Osteocyte (in vitro differentiated cells): ENCODE data around the gene SLC22A3. TPM values are rescaled to one million over a fixed set of nuclear protein-coding genes. Genes with fewer than 3 reads are reported as not detected.

Source experiments
- DNase-seq: peaks from one replicate; pipeline ENCODE4 v3.0.0; 2021; ENCODE audit warnings: mixed read lengths; ENCODE audit not compliant: unreplicated experiment; ENCODE audit errors: extremely low spot score
- H3K27ac Mint-ChIP-seq: one replicate; pipeline ENCODE4 v1.8.0; 2021; ENCODE audit warnings: mild to moderate bottlenecking, mixed read lengths; ENCODE audit not compliant: unreplicated experiment
- H3K27me3 Mint-ChIP-seq: one replicate; pipeline ENCODE4 v1.8.0; 2021; ENCODE audit warnings: mixed read lengths; ENCODE audit not compliant: unreplicated experiment
- H3K36me3 Mint-ChIP-seq: one replicate; pipeline ENCODE4 v1.8.0; 2021; ENCODE audit warnings: mixed read lengths; ENCODE audit not compliant: unreplicated experiment
- H3K4me1 Mint-ChIP-seq: one replicate; pipeline ENCODE4 v1.8.0; 2021; ENCODE audit warnings: mixed read lengths; ENCODE audit not compliant: unreplicated experiment
- H3K4me3 Mint-ChIP-seq: one replicate; pipeline ENCODE4 v1.8.0; 2021; ENCODE audit warnings: mild to moderate bottlenecking, moderate library complexity, mixed read lengths; ENCODE audit not compliant: unreplicated experiment
- H3K9me3 Mint-ChIP-seq: one replicate; pipeline ENCODE4 v1.8.0; 2021; ENCODE audit warnings: mixed read lengths; ENCODE audit not compliant: unreplicated experiment
- total RNA-seq: library from RNA; stranded (reverse); gene quantifications from 2 replicates; pipeline ENCODE4 v1.2.1, GENCODE V29; 2021
- TF ChIP-seq, protein P1 (sequence below): fragments of 200-600 bp; sonication (generic); IDR thresholded peaks from 2 replicates; pipeline ENCODE4 v1.5.0; 2021; ENCODE audit warnings: antibody characterized with exemption, mild to moderate bottlenecking, moderate library complexity

The SLC22A3 gene
- total RNA-seq, 1 donor from 2014 or later: not detected

DNA sequence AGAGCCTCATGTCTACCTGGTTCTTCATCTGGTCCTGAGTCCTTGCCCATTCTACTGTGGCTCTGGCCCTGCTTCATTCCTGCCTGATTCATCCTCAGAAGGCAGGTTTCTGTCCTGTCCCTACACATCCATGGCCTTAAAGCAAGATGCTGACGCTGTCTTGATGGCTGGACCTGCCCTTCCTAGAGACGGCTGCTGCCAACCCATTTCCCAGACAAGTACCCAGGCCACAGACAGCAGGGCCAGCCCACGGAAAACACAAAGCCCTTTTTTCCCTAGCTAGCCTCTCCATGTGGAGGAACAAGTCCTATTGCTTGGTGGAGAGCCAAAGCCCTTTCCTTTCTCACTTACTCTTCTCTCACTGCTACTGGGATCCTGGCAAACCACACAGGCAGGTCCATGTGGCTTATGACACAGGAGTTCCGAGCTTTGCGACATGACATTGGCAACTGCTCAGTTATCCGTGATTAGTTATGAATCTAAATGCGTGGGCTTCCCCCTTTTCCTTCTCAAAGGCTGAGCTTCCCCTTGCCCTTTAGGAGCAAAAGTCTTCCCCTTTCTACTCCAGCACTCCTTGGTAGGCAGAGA, 72.9 kb downstream of the SLC22A3 start:
- Mint-ChIP-seq H3K4me1 (no peaks in the 10 kb centered on the region), H3K36me3 (no peaks in the 10 kb centered on the region), H3K27ac (no peak overlapping the region), H3K4me3 (no peak overlapping the region), H3K27me3 (peaks cover 1% of the 10 kb centered on the region), H3K9me3 (no peaks in the 10 kb centered on the region)
- TF ChIP-seq, protein P1, sequence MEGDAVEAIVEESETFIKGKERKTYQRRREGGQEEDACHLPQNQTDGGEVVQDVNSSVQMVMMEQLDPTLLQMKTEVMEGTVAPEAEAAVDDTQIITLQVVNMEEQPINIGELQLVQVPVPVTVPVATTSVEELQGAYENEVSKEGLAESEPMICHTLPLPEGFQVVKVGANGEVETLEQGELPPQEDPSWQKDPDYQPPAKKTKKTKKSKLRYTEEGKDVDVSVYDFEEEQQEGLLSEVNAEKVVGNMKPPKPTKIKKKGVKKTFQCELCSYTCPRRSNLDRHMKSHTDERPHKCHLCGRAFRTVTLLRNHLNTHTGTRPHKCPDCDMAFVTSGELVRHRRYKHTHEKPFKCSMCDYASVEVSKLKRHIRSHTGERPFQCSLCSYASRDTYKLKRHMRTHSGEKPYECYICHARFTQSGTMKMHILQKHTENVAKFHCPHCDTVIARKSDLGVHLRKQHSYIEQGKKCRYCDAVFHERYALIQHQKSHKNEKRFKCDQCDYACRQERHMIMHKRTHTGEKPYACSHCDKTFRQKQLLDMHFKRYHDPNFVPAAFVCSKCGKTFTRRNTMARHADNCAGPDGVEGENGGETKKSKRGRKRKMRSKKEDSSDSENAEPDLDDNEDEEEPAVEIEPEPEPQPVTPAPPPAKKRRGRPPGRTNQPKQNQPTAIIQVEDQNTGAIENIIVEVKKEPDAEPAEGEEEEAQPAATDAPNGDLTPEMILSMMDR: no peak
- DNase-seq: no peak

DNA sequence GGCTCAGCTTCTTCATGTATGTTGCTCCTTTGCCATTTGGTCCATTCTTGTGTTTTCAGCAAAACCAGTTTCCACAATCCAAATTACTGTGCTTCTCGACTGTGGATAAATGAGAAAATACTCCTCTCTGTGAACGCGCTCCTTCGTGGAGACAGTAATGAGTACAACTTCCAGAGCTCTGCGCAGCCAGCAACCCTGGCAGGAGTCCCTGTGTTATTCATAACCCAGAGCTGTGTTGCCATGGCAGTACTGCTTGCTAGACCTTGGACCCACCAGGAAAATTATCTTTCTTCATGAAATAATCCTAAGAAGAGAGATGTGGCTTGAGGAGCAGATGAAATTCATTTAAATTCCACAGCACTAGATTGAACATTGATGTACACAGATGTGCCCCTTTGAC, 73.7 kb downstream of the SLC22A3 start:
- Mint-ChIP-seq H3K4me1 (no peaks in the 10 kb centered on the region), H3K36me3 (no peaks in the 10 kb centered on the region), H3K27ac (no peak overlapping the region), H3K27me3 (peaks cover 4% of the 10 kb centered on the region), H3K9me3 (no peaks in the 10 kb centered on the region), H3K4me3 (no peak overlapping the region)
- no peak for DNase-seq
- TF ChIP-seq, protein P1: no peak

DNA sequence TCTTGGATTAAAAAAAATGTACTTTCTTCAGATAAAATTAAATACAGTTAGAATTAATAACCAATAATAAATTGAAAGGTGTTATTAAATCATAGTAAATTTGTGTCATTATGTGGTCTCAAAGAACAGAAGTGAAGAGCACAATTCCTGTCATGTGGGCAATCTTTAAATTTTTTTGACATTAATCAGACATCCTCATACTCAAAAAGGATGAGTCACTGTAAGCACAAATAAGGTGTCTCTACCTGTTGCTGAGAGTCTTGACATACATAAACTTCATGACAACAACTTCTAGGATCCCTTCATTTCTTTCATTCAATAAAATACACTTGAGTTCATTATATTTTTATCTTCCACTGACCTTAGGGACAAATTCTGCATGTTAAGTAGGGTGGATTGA, 76.1 kb downstream of the SLC22A3 start:
- no peak overlapping the region for H3K4me3 Mint-ChIP-seq
- H3K27me3 Mint-ChIP-seq: peaks cover 4% of the 10 kb centered on the region
- H3K27ac Mint-ChIP-seq: no peak overlapping the region
- TF ChIP-seq, protein P1: no peak
- DNase-seq: no peak
- H3K36me3 Mint-ChIP-seq: no peaks in the 10 kb centered on the region
- no peaks in the 10 kb centered on the region for H3K9me3 Mint-ChIP-seq
- peaks cover 11% of the 10 kb centered on the region for H3K4me1 Mint-ChIP-seq

DNA sequence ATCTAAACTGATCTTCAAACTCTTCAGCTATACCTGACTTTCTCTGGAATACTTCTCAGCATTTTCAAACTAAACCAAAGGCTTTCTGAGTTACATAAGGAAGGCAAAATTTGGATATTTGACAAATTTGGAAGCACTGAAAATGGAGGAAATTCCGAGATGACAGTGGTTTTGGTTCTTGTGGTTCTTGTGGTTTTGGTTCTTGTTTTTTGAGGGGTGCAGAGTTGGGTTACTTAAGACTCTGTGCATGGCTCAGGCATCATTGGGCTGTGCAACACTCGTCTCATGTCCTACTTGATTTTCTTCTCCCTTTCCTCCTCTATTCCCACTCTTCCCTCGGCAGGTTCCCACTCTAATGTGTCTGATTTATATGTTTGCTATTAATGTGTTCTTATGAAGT, 78.0 kb downstream of the SLC22A3 start:
- TF ChIP-seq, protein P1: no peak
- no peak overlapping the region for H3K27ac Mint-ChIP-seq
- no peak for DNase-seq
- H3K4me3 Mint-ChIP-seq: no peak overlapping the region
- H3K9me3 Mint-ChIP-seq: no peaks in the 10 kb centered on the region
- peaks cover 11% of the 10 kb centered on the region for H3K4me1 Mint-ChIP-seq
- H3K36me3 Mint-ChIP-seq: no peaks in the 10 kb centered on the region
- H3K27me3 Mint-ChIP-seq: peaks cover 4% of the 10 kb centered on the region

DNA sequence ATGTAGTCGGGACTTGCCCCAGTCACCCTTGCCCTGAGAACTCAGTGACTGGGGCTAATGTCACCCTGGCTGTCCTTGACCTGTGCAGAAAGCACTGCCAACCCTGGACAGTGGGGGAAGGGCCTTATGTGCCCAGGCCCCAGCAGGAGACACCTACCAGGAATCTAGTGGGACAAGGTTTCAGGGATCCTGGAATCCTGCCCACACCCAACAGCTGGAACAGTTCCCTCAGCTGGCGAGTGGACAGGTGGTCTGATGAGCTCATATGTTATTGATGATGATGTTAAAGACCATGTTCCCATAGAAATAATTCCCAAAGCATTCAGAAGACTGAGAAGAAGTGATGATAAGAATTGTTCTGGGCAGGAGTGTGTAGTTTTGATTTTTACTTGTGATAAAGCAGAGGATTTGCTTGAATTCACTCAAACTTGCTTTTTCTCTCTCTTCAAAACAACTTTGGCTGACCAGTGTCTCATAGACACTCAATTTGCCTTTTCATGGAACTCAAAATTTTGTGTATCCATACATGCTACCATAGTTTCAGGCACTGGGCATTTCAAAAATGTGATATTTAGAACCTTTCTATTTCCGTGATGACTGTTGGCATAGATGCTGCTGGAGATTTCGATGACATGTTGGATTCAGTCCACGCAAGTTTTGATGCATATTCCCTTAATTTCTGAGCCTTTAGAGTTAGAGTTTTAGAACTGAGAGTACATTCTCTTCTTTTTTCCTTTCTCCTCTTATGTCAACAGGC, 79.3 kb downstream of the SLC22A3 start:
- no peaks in the 10 kb centered on the region for H3K9me3 Mint-ChIP-seq
- no peak overlapping the region for H3K27ac Mint-ChIP-seq

More for the DNA sequence above, 79.3 kb downstream of the SLC22A3 start:
- no peaks in the 10 kb centered on the region for H3K36me3 Mint-ChIP-seq
- peaks cover 4% of the 10 kb centered on the region for H3K27me3 Mint-ChIP-seq
- TF ChIP-seq, protein P1: no peak
- no peak for DNase-seq
- peaks cover 11% of the 10 kb centered on the region for H3K4me1 Mint-ChIP-seq
- H3K4me3 Mint-ChIP-seq: no peak overlapping the region
